ENCODE results near the gene SPDYE5.
"Not testable (repeated sequence)": the region's sequence is repeated elsewhere in the genome, so short reads cannot be mapped to it uniquely, and the experiment has no call there.

GRCh38 chr7:75509033-75509432 lies 16.9 kb downstream of the SPDYE5 start:
- TF ChIP-seq CTCF (conservative IDR thresholded peaks at IDR 0.05; ENCODE audit: low read length); EZH2phosphoT487 (IDR thresholded peaks at IDR 0.05; ENCODE audit: borderline replicate concordance, low read depth, low read length): not testable (repeated sequence)

Measured in OCI-LY7 (cell line).